Stimulated activated CD4-positive, alpha-beta T cell treated with anti-CD3 and anti-CD28 coated beads, Interleukin-1b, Interleukin-23, amount 100 ng/mL, for 24 hours (primary cell): ENCODE data around the gene CCDC57.
"Not testable (repeated sequence)": the region's sequence is repeated elsewhere in the genome, so short reads cannot be mapped to it uniquely, and the experiment has no call there.

Experiments used
- DNase-seq, 4 experiments: peaks; one replicate each; pipeline ENCODE4 v3.0.0-alpha.2; 2020; ENCODE audit warnings: low read depth in 4 of 4, low spot score in 1 of 4

CCDC57 gene

GRCh38 chr17:82178499-82179261, 34.0 kb downstream of the CCDC57 start:
- DNase-seq, result no peak

GRCh38 chr17:82177761-82178498, 34.7 kb downstream of the CCDC57 start:
- no peak for DNase-seq

GRCh38 chr17:82177276-82177675, 35.4 kb downstream of the CCDC57 start:
- no peak for DNase-seq

- DNase-seq, result no peak
These were observed 36.7 kb downstream of the CCDC57 start for GRCh38 chr17:82175951-82176350.

- DNase-seq, result no peak
These were observed 37.4 kb downstream of the CCDC57 start for GRCh38 chr17:82175201-82175600.

GRCh38 chr17:82174042-82174857, 38.4 kb downstream of the CCDC57 start:
- DNase-seq, result not testable (repeated sequence)

- no peak for DNase-seq
These were observed 39.1 kb downstream of the CCDC57 start for GRCh38 chr17:82173351-82174041.

- no peak for DNase-seq
These were observed 40.0 kb downstream of the CCDC57 start for GRCh38 chr17:82172486-82173160.

- DNase-seq, result no peak
These were observed 40.8 kb downstream of the CCDC57 start for GRCh38 chr17:82171750-82172375.

GRCh38 chr17:82170412-82170961, 42.2 kb downstream of the CCDC57 start:
- no peak for DNase-seq

GRCh38 chr17:82168568-82168967, 44.1 kb downstream of the CCDC57 start:
- DNase-seq, result no peak

- DNase-seq, result no peak
These were observed 45.6 kb downstream of the CCDC57 start for GRCh38 chr17:82167028-82167427.

- DNase-seq, result no peak
These were observed 47.8 kb downstream of the CCDC57 start for GRCh38 chr17:82164853-82165252.

- no peak for DNase-seq
These were observed 51.4 kb downstream of the CCDC57 start for GRCh38 chr17:82161216-82161615.

- DNase-seq, result no peak
These were observed 52.6 kb downstream of the CCDC57 start for GRCh38 chr17:82160075-82160474.

GRCh38 chr17:82158825-82159224, 53.8 kb downstream of the CCDC57 start:
- DNase-seq, result no peak

GRCh38 chr17:82157046-82158035, 55.3 kb downstream of the CCDC57 start:
- DNase-seq, result no peak

- DNase-seq, result no peak
These were observed 56.2 kb downstream of the CCDC57 start for GRCh38 chr17:82156284-82156925.
